Mesenchymal stem cell (in vitro differentiated cells and primary cell): ENCODE results near the gene PCMTD2. TPM values are rescaled to one million over a fixed set of nuclear protein-coding genes. Genes with fewer than 3 reads are reported as not detected.
"Not testable (repeated sequence)": the region's sequence is repeated elsewhere in the genome, so short reads cannot be mapped to it uniquely, and the experiment has no call there.

Source experiments
- DNase-seq: peaks from one replicate; pipeline ENCODE4 v3.0.0-alpha.2; 2013
- H2AFZ ChIP-seq: one replicate; pipeline ENCODE4 v1.6.1; 2013; ENCODE audit warnings: low read depth, mild to moderate bottlenecking, control low read depth, inconsistent platforms, low read length, moderate library complexity
- H2AK5ac ChIP-seq: 2 replicates; pipeline ENCODE4 v1.6.1; 2013; ENCODE audit warnings: low read length, moderate library complexity, mild to moderate bottlenecking, inconsistent platforms; ENCODE audit not compliant: severe bottlenecking
- H2BK120ac ChIP-seq: one replicate; pipeline ENCODE4 v1.6.1; 2013; ENCODE audit warnings: low read depth, mild to moderate bottlenecking, inconsistent platforms, low read length, moderate library complexity
- H2BK12ac ChIP-seq, 2 experiments: one replicate each; pipeline ENCODE4 v1.6.1; 2013; ENCODE audit warnings: inconsistent platforms in 2 of 2, low read length in 2 of 2, mild to moderate bottlenecking in 2 of 2, moderate library complexity in 2 of 2, control low read depth in 1 of 2
- H2BK15ac ChIP-seq: one replicate; pipeline ENCODE4 v1.6.1; 2013; ENCODE audit warnings: mild to moderate bottlenecking, low read depth, inconsistent platforms; ENCODE audit not compliant: poor library complexity, severe bottlenecking
- H2BK5ac ChIP-seq: 2 replicates; pipeline ENCODE4 v1.6.1; 2013; ENCODE audit warnings: low read depth, mild to moderate bottlenecking, low read length, control low read depth, inconsistent platforms; ENCODE audit not compliant: poor library complexity, severe bottlenecking
- H3K14ac ChIP-seq, 2 experiments: one replicate each; pipeline ENCODE4 v1.6.1; 2013; ENCODE audit warnings: inconsistent platforms in 2 of 2, low read length in 2 of 2, control low read depth in 1 of 2, mild to moderate bottlenecking in 1 of 2, moderate library complexity in 1 of 2
- H3K18ac ChIP-seq, 2 experiments: one replicate each; pipeline ENCODE4 v1.6.1; 2013; ENCODE audit warnings: inconsistent platforms in 2 of 2, low read length in 2 of 2, control low read depth in 1 of 2, low read depth in 1 of 2, mild to moderate bottlenecking in 1 of 2
- H3K23ac ChIP-seq, 2 experiments: one replicate each; pipeline ENCODE4 v1.6.1; 2013; ENCODE audit warnings: inconsistent platforms in 2 of 2, low read length in 2 of 2, mild to moderate bottlenecking in 2 of 2, moderate library complexity in 2 of 2, control low read depth in 1 of 2
- H3K27ac ChIP-seq: 2 replicates; pipeline ENCODE4 v1.5.1; 2013; ENCODE audit warnings: mild to moderate bottlenecking, moderate library complexity, low read length, control low read depth, inconsistent platforms; ENCODE audit not compliant: poor library complexity, severe bottlenecking
- H3K27me3 ChIP-seq, 2 experiments: 2 replicates each; pipeline versions ENCODE4 v1.6.1 to v1.7.0; 2013; ENCODE audit warnings: low read length in 2 of 2, mild to moderate bottlenecking in 2 of 2, moderate library complexity in 2 of 2, control low read depth in 1 of 2, inconsistent platforms in 1 of 2; ENCODE audit not compliant: control insufficient read depth in 1 of 2, insufficient read depth in 1 of 2
- H3K36me3 ChIP-seq, 2 experiments: 2 replicates each; pipeline versions ENCODE4 v1.6.1 to v1.7.0; 2013; ENCODE audit warnings: low read length in 2 of 2, control low read depth in 1 of 2, inconsistent platforms in 1 of 2, low read depth in 1 of 2, mild to moderate bottlenecking in 1 of 2; ENCODE audit not compliant: insufficient read depth in 2 of 2, control insufficient read depth in 1 of 2
- H3K4ac ChIP-seq, 2 experiments: one replicate each; pipeline ENCODE4 v1.6.1; 2013; ENCODE audit warnings: inconsistent platforms in 2 of 2, low read length in 2 of 2, mild to moderate bottlenecking in 2 of 2, moderate library complexity in 2 of 2, control low read depth in 1 of 2, low read depth in 1 of 2
- H3K4me1 ChIP-seq: 2 replicates; pipeline ENCODE4 v1.6.1; 2013; ENCODE audit warnings: low read depth, low read length, control low read depth; ENCODE audit not compliant: control insufficient read depth, insufficient read depth
- H3K4me2 ChIP-seq: 2 replicates; pipeline ENCODE4 v1.6.1; 2013; ENCODE audit warnings: low read length, mild to moderate bottlenecking, inconsistent platforms; ENCODE audit not compliant: poor library complexity, severe bottlenecking
- H3K4me3 ChIP-seq, 2 experiments: 2 replicates each; pipeline versions ENCODE4 v1.5.1 to v1.7.0; 2013; ENCODE audit warnings: low read length in 2 of 2, mild to moderate bottlenecking in 2 of 2, control low read depth in 1 of 2, low read depth in 1 of 2; ENCODE audit not compliant: insufficient read depth in 1 of 2
- H3K79me1 ChIP-seq: replicated peaks from 2 replicates; pipeline ENCODE4 v1.6.1; 2013; ENCODE audit warnings: mild to moderate bottlenecking, control low read depth, low read length, inconsistent platforms; ENCODE audit not compliant: poor library complexity, severe bottlenecking
- H3K9ac ChIP-seq: 2 replicates; pipeline ENCODE4 v1.7.0; 2013; ENCODE audit warnings: mild to moderate bottlenecking, low read length, moderate library complexity
- H3K9me3 ChIP-seq: 2 replicates; pipeline ENCODE4 v1.7.0; 2013; ENCODE audit warnings: mild to moderate bottlenecking, low read length; ENCODE audit not compliant: control insufficient read depth
- H4K8ac ChIP-seq: one replicate; pipeline ENCODE4 v1.6.1; 2013; ENCODE audit warnings: inconsistent platforms, mild to moderate bottlenecking, low read length, moderate library complexity
- H4K91ac ChIP-seq: one replicate; pipeline ENCODE4 v1.6.1; 2013; ENCODE audit warnings: mild to moderate bottlenecking, low read length, inconsistent platforms
- WGBS: methylation state at CpG from one replicate; pipeline ENCODE4 v1.1.7; 2013; ENCODE audit warnings: mixed read lengths; 5-methylcytosine and 5-hydroxymethylcytosine counted together
- small RNA-seq: library from polyadenylated mRNA; stranded (forward); fragments of <200 nt; extraction: miRNeasy Mini kit (QIAGEN cat#:217004); gene quantifications from one replicate; pipeline ENCODE3, GENCODE V24; 2013; ENCODE audit warnings: low read depth

The PCMTD2 gene

DNA sequence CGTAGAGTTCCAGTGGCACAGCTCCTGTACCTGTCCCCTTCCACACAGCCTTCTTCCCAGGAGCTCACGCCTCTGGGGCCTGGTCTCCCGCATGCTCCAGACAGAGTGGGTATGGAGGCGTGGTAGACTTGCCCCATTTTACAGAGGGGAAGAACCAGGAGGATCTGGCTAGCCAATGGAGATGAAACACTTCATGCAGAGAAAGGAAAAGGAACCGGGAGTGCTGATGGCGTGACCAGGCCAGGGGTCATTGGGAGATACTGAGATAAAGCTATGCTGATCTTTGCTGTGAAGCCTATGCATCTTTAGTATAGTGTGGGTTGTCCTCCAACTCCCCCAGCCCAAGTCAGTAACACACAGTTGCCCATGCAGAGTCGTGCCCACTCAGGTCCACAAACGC is 62.5 kb downstream of the PCMTD2 start:
- H4K8ac ChIP-seq, H3K79me1 ChIP-seq, H2BK12ac ChIP-seq, H2BK15ac ChIP-seq, H3K14ac ChIP-seq, H3K4me3 ChIP-seq, H2AFZ ChIP-seq, H3K4me2 ChIP-seq, H3K4me1 ChIP-seq, H3K23ac ChIP-seq, H2AK5ac ChIP-seq, H3K9ac ChIP-seq, H3K4ac ChIP-seq, H3K27ac ChIP-seq, H2BK5ac ChIP-seq, H3K18ac ChIP-seq, DNase-seq, H3K36me3 ChIP-seq, H4K91ac ChIP-seq, H2BK120ac ChIP-seq, H3K27me3 ChIP-seq, H3K9me3 ChIP-seq: not testable (repeated sequence)
- WGBS: 100% methylated on average over 2 of the region's 8 CpGs

- H4K8ac ChIP-seq, H3K23ac ChIP-seq, H3K4me3 ChIP-seq, H3K9me3 ChIP-seq, H2BK5ac ChIP-seq, DNase-seq, H3K9ac ChIP-seq, H3K36me3 ChIP-seq, H3K14ac ChIP-seq, H3K79me1 ChIP-seq, H2AFZ ChIP-seq, H2BK15ac ChIP-seq, H3K18ac ChIP-seq, H3K4me2 ChIP-seq, H3K27me3 ChIP-seq, H2AK5ac ChIP-seq, H3K4ac ChIP-seq, H3K4me1 ChIP-seq, H4K91ac ChIP-seq, H3K27ac ChIP-seq, H2BK12ac ChIP-seq, H2BK120ac ChIP-seq: not testable (repeated sequence)
- WGBS: 58% methylated on average over 6 of the region's 7 CpGs
These were observed 66.7 kb downstream of the PCMTD2 start for GRCh38 chr20:64322031-64322789.

Small RNA genes lying within 50 kb of the gene (small RNA-seq; reads per million reads assigned to genes)
- gene AL137028.2: not detected
